RWPE1 (cell line): ENCODE results near the gene C1orf174.

Experiments
- CTCF ChIA-PET: fragments of 350-600 bp; sonication (Branson Sonifier 250); formaldehyde crosslinking; extraction: SDS; loops from one replicate; lab custom pipeline; 2021; lab: Yijun Ruan, JAX
- POLR2A ChIA-PET: fragments of 400-600 bp; formaldehyde crosslinking; extraction: SDS; loops from one replicate; lab custom pipeline; 2020; ENCODE audit warnings: antibody characterized with exemption; ENCODE audit not compliant: low non-redundant PET; lab: Yijun Ruan, JAX
- DNase-seq: peaks from one replicate; pipeline ENCODE4 v3.0.0; 2012; ENCODE audit warnings: low spot score
- H3K27ac ChIP-seq: fragments of 450-650 bp; 2 replicates; pipeline ENCODE4 v1.5.1; 2017
- CTCF ChIP-seq: fragments of 450-650 bp; conservative IDR thresholded peaks from 2 replicates; pipeline ENCODE4 v1.5.1; 2017; ENCODE audit warnings: low read depth, mild to moderate bottlenecking

The C1orf174 gene

GRCh38 chr1:3908886-3909517 lies 8.9 kb upstream of the C1orf174 start:
- no peak for TF ChIP-seq CTCF
- DNase-seq, result no peak
- POLR2A ChIA-PET, result no interaction called here
- no peak overlapping the region for H3K27ac ChIP-seq
- CTCF ChIA-PET, result no interaction called here

- POLR2A ChIA-PET, result no interaction called here
- CTCF ChIA-PET, result no interaction called here
- no peak for DNase-seq
- TF ChIP-seq CTCF, result no peak
- no peak overlapping the region for H3K27ac ChIP-seq
Measured at GRCh38 chr1:3907621-3908165, 7.6 kb upstream of the C1orf174 start.

GRCh38 chr1:3907031-3907534 lies 7.0 kb upstream of the C1orf174 start:
- ChIA-PET CTCF (interaction anchor here (0.6 kb wide), 2 partner anchors 183 to 1391 kb away, joined by 3 read pairs; no protein-coding TSS in a partner anchor), POLR2A (no interaction called here)
- no peak overlapping the region for H3K27ac ChIP-seq
- no peak for TF ChIP-seq CTCF
- no peak for DNase-seq

- no peak for TF ChIP-seq CTCF
- DNase-seq, result no peak
- H3K27ac ChIP-seq, result no peak overlapping the region
- CTCF ChIA-PET, result interaction anchor here (0.6 kb wide), 2 partner anchors 182 to 1391 kb away, joined by 3 read pairs; no protein-coding TSS in a partner anchor
- POLR2A ChIA-PET, result interaction anchor here (0.5 kb wide), 1 partner anchor 9 kb away, joined by 4 read pairs; no protein-coding TSS in a partner anchor
Measured at GRCh38 chr1:3906672-3907020, 6.6 kb upstream of the C1orf174 start.

- H3K27ac ChIP-seq, result no peak overlapping the region
- ChIA-PET CTCF (interaction anchor here (1.0 kb wide), 1 partner anchor 23 kb away, joined by 4 read pairs; no protein-coding TSS in a partner anchor), POLR2A (interaction anchor here (0.5 kb wide), 1 partner anchor 9 kb away, joined by 4 read pairs; no protein-coding TSS in a partner anchor)
- no peak for DNase-seq
- TF ChIP-seq CTCF, result no peak
Measured at GRCh38 chr1:3905953-3906671, 6.0 kb upstream of the C1orf174 start.

- no peak for DNase-seq
- no peak for TF ChIP-seq CTCF
- POLR2A ChIA-PET, result no interaction called here
- CTCF ChIA-PET, result interaction anchor here (0.6 to 1.0 kb wide), 2 partner anchors 20 to 22 kb away, joined by 4 to 5 read pairs; no protein-coding TSS in a partner anchor
- no peak overlapping the region for H3K27ac ChIP-seq
Measured at GRCh38 chr1:3905266-3905952, 5.3 kb upstream of the C1orf174 start.
